SK-N-MC (cell line): ENCODE measurements around the gene TBC1D14.

Experiments used
- DNase-seq: peaks from one replicate; pipeline ENCODE4 v3.0.0-alpha.2; 2011; ENCODE audit warnings: low read depth, low spot score
- H3K27ac ChIP-seq: fragments of 200-600 bp; sonication (generic); 2 replicates; pipeline ENCODE4 v1.5.1; 2016; ENCODE audit warnings: mixed run types
- H3K36me3 ChIP-seq: fragments of 200-600 bp; sonication (generic); 2 replicates; pipeline ENCODE4 v1.6.1; 2017; ENCODE audit warnings: antibody characterized with exemption, low read length, mixed read lengths; ENCODE audit not compliant: insufficient read depth
- H3K4me3 ChIP-seq: fragments of 200-600 bp; sonication (generic); 2 replicates; pipeline ENCODE4 v1.5.1; 2016
- H3K9ac ChIP-seq: fragments of 200-600 bp; sonication (generic); 2 replicates; pipeline ENCODE4 v1.8.0; 2017; ENCODE audit warnings: mixed run types, mixed read lengths; ENCODE audit not compliant: insufficient read length
- H3K9me3 ChIP-seq: fragments of 200-600 bp; sonication (generic); 2 replicates; pipeline ENCODE4 v1.6.1; 2017; ENCODE audit warnings: low read depth, mild to moderate bottlenecking, antibody characterized with exemption, low read length, moderate library complexity, mixed read lengths
- EZH2 ChIP-seq: fragments of 200-600 bp; sonication (generic); IDR thresholded peaks from one replicate; pipeline ENCODE4 v1.6.1; 2017; ENCODE audit warnings: antibody characterized with exemption
- FOXP2 ChIP-seq: optimal IDR thresholded peaks from 2 replicates; pipeline ENCODE3; 2011; ENCODE audit warnings: mild to moderate bottlenecking, moderate library complexity; ENCODE audit not compliant: insufficient read depth; ENCODE audit errors: extremely low read length, control extremely low read depth
- POLR2AphosphoS5 ChIP-seq: IDR thresholded peaks from 2 replicates; pipeline ENCODE4 v1.6.1; 2012; ENCODE audit warnings: mild to moderate bottlenecking, low read depth, low read length, borderline replicate concordance

Gene TBC1D14

GRCh38 chr4:6992728-6993677 is 83.4 kb downstream of the TBC1D14 start:
- H3K27ac ChIP-seq: no peak overlapping the region

DNA sequence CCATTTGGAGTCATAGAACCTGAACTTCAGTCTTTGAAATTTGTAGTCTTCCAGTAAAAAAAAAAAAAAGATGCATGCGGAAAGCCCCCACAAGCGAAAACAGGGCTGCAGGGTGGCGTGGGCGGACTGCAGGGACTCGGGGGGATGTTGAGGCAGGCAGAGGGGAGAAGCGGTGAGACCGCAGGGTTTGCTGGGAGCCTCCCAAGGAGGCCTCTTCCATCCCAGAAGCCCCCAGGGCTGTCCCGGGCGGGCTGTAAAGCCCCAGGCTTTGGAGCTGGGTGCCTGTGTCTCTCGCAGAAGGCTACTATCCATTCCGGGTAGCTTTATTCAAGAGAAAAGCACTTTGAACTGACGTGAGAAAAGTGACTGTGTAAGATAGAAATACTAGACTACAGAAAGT is 86.9 kb downstream of the TBC1D14 start:
- Histone ChIP-seq H3K4me3 (no peak overlapping the region), H3K9ac (no peak overlapping the region), H3K27ac (no peak overlapping the region), H3K36me3 (peaks cover 9% of the 10 kb centered on the region; the same call in 1 of the 2 replicates), H3K9me3 (no peaks in the 10 kb centered on the region)
- no peak for TF ChIP-seq EZH2
- no peak for TF ChIP-seq POLR2AphosphoS5
- TF ChIP-seq FOXP2: no peak
- DNase-seq: no peak

More at GRCh38 chr4:6992728-6993677, 83.4 kb downstream of the TBC1D14 start:
- TF ChIP-seq EZH2 (no peak), FOXP2 (no peak), POLR2AphosphoS5 (no peak)
- H3K36me3 ChIP-seq: peaks cover 6% of the 10 kb centered on the region; the same call in 1 of the 2 replicates
- no peak overlapping the region for H3K9ac ChIP-seq
- no peaks in the 10 kb centered on the region for H3K9me3 ChIP-seq
- no peak overlapping the region for H3K4me3 ChIP-seq
- no peak for DNase-seq

DNA sequence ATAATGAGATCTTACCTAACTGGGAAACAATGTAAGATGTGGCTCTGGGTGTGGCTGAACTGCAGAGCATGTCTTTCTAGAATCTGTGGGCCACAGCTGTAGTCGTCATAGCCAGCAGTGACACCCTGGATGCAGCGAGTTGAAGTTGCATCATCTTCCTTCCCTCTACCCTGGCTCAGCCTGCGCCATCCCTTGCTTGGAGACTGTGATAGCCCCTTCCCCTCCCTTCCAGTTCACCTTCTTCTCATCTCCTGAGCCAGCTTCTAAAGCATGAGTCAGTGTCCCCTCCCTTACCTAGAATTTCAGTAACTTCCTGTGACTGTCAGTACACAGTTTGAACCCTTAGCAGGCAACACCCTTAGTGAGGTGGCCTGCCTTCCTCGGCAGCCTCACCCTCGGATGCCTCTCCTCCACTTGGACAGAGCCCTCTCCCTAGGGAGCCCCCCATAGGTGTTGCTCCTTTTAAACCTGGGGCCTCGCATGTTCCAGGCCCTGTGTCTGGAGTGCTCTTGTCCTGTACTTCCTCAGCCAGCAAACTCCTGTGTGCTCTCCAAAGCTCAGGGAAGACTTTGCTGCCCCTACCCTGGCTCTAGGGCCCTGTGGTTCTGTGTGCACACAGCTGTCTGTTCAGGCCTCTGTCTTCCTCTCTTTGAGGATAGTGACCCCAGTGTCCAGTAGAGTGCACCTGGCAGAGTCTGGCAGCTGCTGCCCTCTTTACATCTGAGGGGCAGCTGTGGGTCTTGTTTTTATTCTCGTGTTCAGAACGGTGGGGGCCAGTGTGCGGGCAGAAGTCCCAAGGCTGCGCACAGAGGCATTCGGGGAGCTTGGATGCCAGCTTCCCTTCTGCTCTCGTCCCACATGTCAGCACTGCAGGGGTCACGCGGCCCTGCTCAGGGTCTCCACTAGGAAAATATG is 89.8 kb downstream of the TBC1D14 start:
- Histone ChIP-seq H3K9me3 (no peaks in the 10 kb centered on the region), H3K9ac (no peak overlapping the region), H3K4me3 (no peak overlapping the region), H3K36me3 (peaks cover 9% of the 10 kb centered on the region; the same call in 1 of the 2 replicates), H3K27ac (no peak overlapping the region)
- no peak for DNase-seq
- TF ChIP-seq POLR2AphosphoS5 (no peak), EZH2 (no peak), FOXP2 (no peak)

DNA sequence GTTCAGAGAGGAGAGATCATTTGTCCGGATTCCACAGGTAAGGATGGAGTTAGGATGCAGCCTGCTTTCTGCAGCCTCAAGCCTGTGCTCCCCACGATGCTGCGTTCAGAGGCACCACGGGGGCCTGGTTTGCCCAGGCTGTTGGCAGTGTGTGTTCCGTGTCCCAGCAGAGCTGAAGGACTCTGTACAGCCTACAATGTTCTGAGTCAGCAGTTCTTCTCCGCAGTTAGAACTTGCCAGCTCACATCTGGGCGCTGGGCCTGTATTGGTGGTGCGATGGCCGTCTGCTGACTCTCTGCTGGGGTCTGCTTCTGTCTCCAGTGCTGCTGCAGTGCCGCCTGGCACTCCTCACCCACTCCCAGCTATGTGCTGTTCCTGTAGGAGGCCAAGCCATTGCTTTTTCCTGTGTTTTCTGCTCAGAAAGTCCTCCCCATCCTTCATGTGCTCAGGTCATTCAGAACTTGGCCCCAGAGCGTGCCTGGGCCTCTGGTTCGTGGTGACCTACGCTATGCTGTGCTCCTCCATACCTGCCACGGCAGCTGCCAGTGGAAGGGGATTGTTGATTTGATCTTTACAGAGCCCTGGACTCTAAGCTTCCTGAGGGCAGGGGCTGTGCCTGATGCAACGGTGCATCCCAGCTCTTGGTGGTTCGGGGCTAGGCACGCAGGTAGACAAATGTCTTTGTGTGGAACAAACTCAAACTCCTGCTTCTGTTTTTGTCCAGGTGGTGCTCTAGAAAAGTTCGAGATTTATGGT is 91.0 kb downstream of the TBC1D14 start:
- no peak overlapping the region for H3K27ac ChIP-seq
- H3K36me3 ChIP-seq: peaks cover 9% of the 10 kb centered on the region; the same call in 1 of the 2 replicates
- H3K9me3 ChIP-seq: no peaks in the 10 kb centered on the region
- no peak for DNase-seq
- TF ChIP-seq POLR2AphosphoS5 (no peak), EZH2 (no peak), FOXP2 (no peak)
- H3K4me3 ChIP-seq: no peak overlapping the region
- no peak overlapping the region for H3K9ac ChIP-seq

DNA sequence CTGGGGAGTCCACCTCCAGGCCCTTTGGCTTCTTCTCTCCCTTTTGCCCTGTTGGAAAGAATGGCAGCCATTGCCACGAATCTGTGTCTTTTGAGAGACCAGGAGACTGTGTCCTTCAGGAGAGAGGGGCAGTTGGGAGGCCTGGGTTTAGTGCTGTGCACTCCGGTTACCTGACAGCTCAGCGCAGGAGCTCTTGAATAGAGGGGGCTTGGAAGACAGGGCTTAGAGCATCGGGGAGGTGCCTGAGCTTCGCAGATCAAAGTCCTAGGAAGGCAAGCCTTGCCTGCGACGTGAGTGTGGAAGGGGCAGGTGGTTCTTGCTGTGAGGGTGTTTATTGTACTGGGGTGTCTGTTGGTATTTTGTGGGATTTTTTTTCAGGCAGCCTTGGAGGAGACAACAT is 91.6 kb downstream of the TBC1D14 start:
- H3K4me3 ChIP-seq: no peak overlapping the region
- TF ChIP-seq EZH2: no peak
- TF ChIP-seq FOXP2: no peak
- TF ChIP-seq POLR2AphosphoS5: no peak
- H3K36me3 ChIP-seq: peaks cover 9% of the 10 kb centered on the region; the same call in 1 of the 2 replicates
- no peak for DNase-seq
- no peak overlapping the region for H3K9ac ChIP-seq
- H3K9me3 ChIP-seq: no peaks in the 10 kb centered on the region
- H3K27ac ChIP-seq: no peak overlapping the region

- Histone ChIP-seq H3K36me3 (peaks cover 3% of the 10 kb centered on the region; the same call in 1 of the 2 replicates), H3K9me3 (no peaks in the 10 kb centered on the region), H3K27ac (no peak overlapping the region), H3K9ac (no peak overlapping the region), H3K4me3 (no peak overlapping the region)
- no peak for TF ChIP-seq POLR2AphosphoS5
- no peak for TF ChIP-seq EZH2
- TF ChIP-seq FOXP2: no peak
- no peak for DNase-seq
Measured at GRCh38 chr4:7002336-7002735, 92.7 kb downstream of the TBC1D14 start.

GRCh38 chr4:7003176-7003878 is 93.7 kb downstream of the TBC1D14 start:
- Histone ChIP-seq H3K9ac (no peak overlapping the region), H3K36me3 (peaks cover 3% of the 10 kb centered on the region; the same call in 1 of the 2 replicates), H3K4me3 (no peak overlapping the region), H3K9me3 (no peaks in the 10 kb centered on the region), H3K27ac (no peak overlapping the region)
- TF ChIP-seq EZH2 (no peak), POLR2AphosphoS5 (no peak), FOXP2 (no peak)
- DNase-seq: no peak

GRCh38 chr4:7003879-7004240 is 94.2 kb downstream of the TBC1D14 start:
- no peak overlapping the region for H3K4me3 ChIP-seq
- H3K27ac ChIP-seq: no peak overlapping the region
- H3K9me3 ChIP-seq: no peaks in the 10 kb centered on the region
- no peak overlapping the region for H3K9ac ChIP-seq
- peaks cover 2% of the 10 kb centered on the region; the same call in 1 of the 2 replicates for H3K36me3 ChIP-seq
- DNase-seq: no peak
- TF ChIP-seq FOXP2 (no peak), EZH2 (no peak), POLR2AphosphoS5 (no peak)
